ENCODE data around the gene KCNK6. TPM values are rescaled to one million over a fixed set of nuclear protein-coding genes. Genes with fewer than 3 reads are reported as not detected.

KCNK6 gene
- total RNA-seq, 1 experiment from 2014 or later, result 18.3 TPM

- Mint-ChIP-seq H3K36me3 (peaks cover 22% of the 10 kb centered on the region), H3K4me1 (peaks cover 14% of the 10 kb centered on the region), H3K4me3 (peak overlapping the region; percentile 100), H3K27me3 (ENCODE audit: low read depth) (peaks cover 9% of the 10 kb centered on the region), H3K9me3 (no peaks in the 10 kb centered on the region), H3K27ac (0 out of 2 replicates have a peak overlapping the region, but pooled peaks have one; percentile 29)
- ATAC-seq (no peak), DNase-seq (ENCODE audit: low spot score) (no peak)
- TF ChIP-seq ZNF512 (CRISPR knock-in tag; IDR thresholded peaks at IDR 0.05; ENCODE audit: borderline replicate concordance) (no peak), ARID4B (CRISPR knock-in tag; IDR thresholded peaks at IDR 0.05; ENCODE audit: borderline replicate concordance) (no peak), TEAD1 (CRISPR knock-in tag; IDR thresholded peaks at IDR 0.05) (no peak), ATF1 (CRISPR knock-in tag; IDR thresholded peaks at IDR 0.05) (no peak), CBFB (CRISPR knock-in tag; IDR thresholded peaks at IDR 0.05; ENCODE audit: low read depth) (no peak), FOXK1 (CRISPR knock-in tag; IDR thresholded peaks at IDR 0.05) (no peak), ATF3 (CRISPR knock-in tag; conservative IDR thresholded peaks at IDR 0.05) (no peak), OVOL2 (CRISPR knock-in tag; IDR thresholded peaks at IDR 0.05; ENCODE audit: borderline replicate concordance) (no peak), NR3C1 (CRISPR knock-in tag; conservative IDR thresholded peaks at IDR 0.05; ENCODE audit: low read depth) (no peak), PRDM15 (CRISPR knock-in tag; IDR thresholded peaks at IDR 0.05) (no peak), SP1 (CRISPR knock-in tag; conservative IDR thresholded peaks at IDR 0.05) (no peak), HMGXB4 (CRISPR knock-in tag; IDR thresholded peaks at IDR 0.05) (no peak), ERG (CRISPR knock-in tag; IDR thresholded peaks at IDR 0.05) (no peak), ZNF121 (CRISPR knock-in tag; IDR thresholded peaks at IDR 0.05) (no peak)
- ChIA-PET POLR2A (no interaction called here), CTCF (interaction anchor here (1.1 to 4.8 kb wide), 3 partner anchors 10 to 42 kb away, joined by 3 to 94 read pairs (median 6); partner anchors contain the start of genes FAM98C, GGN and SPRED3)
These were observed 56.9 kb downstream of the KCNK6 start for GRCh38 chr19:38376576-38376975.

Data from WTC11 (cell line).